HAP-1 (cell line): ENCODE data around the gene PSG1.
"Not testable (repeated sequence)": the region's sequence is repeated elsewhere in the genome, so short reads cannot be mapped to it uniquely, and the experiment has no call there.

ENCODE experiments used
- DNase-seq, 2 experiments: peaks; one replicate each; pipeline ENCODE4 v3.0.0-alpha.2; 2016 to 2020; ENCODE audit warnings: low spot score in 2 of 2
- H3K27me3 ChIP-seq: fragments of 250-450 bp; sonication (Bioruptor Pico); 2 replicates; pipeline ENCODE4 v1.5.1; 2020; ENCODE audit warnings: low read depth, mild to moderate bottlenecking, moderate library complexity
- H3K36me3 ChIP-seq: fragments of 250-450 bp; sonication (Bioruptor Pico); replicated peaks from 2 replicates; pipeline ENCODE4 v1.5.1; 2020; ENCODE audit warnings: mild to moderate bottlenecking
- H3K4me1 ChIP-seq: fragments of 250-450 bp; sonication (Bioruptor Pico); 2 replicates; pipeline ENCODE4 v1.5.1; 2020; ENCODE audit warnings: mild to moderate bottlenecking
- H3K4me3 ChIP-seq: fragments of 250-450 bp; sonication (Bioruptor Pico); 2 replicates; pipeline ENCODE4 v1.5.1; 2020; ENCODE audit warnings: mild to moderate bottlenecking, moderate library complexity
- H3K9me3 ChIP-seq: fragments of 250-450 bp; sonication (Bioruptor Pico); 2 replicates; pipeline ENCODE4 v1.5.1; 2020; ENCODE audit warnings: mild to moderate bottlenecking, moderate library complexity
- in situ Hi-C: fragments of 300-500 bp; cut with MboI; formaldehyde crosslinking; loops from 3 replicates; pipeline ENCODE4 v1.14.3; 2020; ENCODE audit warnings: low sequenced_read_pairs, inconsistent platforms, mixed read lengths

Gene PSG1

GRCh38 chr19:42879613-42880012, at the start of gene PSG1:
Gene PSG1 (minus strand): TSS chr19:42879713. CDS start chr19:42879581, 132 bp downstream.
- Histone ChIP-seq H3K4me3 (no peak within 1 kb of the TSS), H3K36me3 (no peaks in the 10 kb centered on the region), H3K27me3 (no peaks in the 10 kb centered on the region), H3K9me3 (no peaks in the 10 kb centered on the region), H3K4me1 (no peaks in the 10 kb centered on the region)
- in situ Hi-C loops: no loop called here
- DNase-seq: no peak

GRCh38 chr19:42928896-42929295, 49.4 kb upstream of the PSG1 start:
- Histone ChIP-seq H3K4me1 (no peaks in the 10 kb centered on the region), H3K36me3 (no peaks in the 10 kb centered on the region), H3K4me3 (no peak overlapping the region), H3K9me3 (no peaks in the 10 kb centered on the region), H3K27me3 (no peaks in the 10 kb centered on the region)
- no peak for DNase-seq
- in situ Hi-C loops: no loop called here

DNA sequence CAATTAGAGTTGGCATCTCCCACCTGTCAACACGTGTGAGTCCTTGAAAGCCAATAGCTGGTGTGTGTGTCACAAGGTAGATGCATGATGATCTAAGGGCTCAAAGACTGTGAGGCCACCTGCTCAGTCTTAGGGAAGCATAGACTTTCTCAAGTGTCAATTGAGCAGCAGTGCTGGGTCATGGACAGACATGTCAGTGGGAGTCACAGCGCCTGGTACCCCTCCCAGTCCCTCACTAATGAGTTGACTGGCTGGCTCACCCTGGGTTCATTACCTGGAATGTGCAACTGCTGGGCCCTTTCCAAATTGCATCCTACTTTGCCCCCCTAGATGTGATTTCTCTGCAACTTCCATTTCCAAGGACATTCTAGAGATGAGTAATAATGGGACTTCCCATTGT, 47.3 kb upstream of the PSG1 start:
- in situ Hi-C loops: no loop called here
- H3K4me3 ChIP-seq: no peak overlapping the region
- H3K36me3 ChIP-seq: no peaks in the 10 kb centered on the region
- no peaks in the 10 kb centered on the region for H3K27me3 ChIP-seq
- no peaks in the 10 kb centered on the region for H3K4me1 ChIP-seq
- DNase-seq: no peak
- no peaks in the 10 kb centered on the region for H3K9me3 ChIP-seq

DNA sequence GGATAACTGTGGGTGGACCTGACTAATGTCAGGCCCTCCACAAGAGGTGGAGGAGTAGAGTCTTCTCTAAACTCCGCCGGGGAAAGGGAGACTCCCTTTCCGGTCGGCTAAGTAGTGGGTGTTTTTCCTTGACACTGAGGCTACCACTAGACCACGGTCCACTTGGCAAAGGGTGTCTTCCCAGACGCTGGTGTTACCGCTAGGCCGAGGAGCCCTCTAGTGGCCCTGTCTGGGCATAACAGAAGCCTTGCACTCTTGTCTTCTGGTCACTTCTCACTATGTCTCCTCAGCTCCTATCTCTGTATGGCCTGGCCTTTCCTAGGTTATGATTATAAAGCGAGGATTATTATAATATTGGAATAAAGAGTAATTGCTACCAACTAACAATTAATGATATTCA, 43.6 kb upstream of the PSG1 start:
- not testable (repeated sequence) for H3K36me3 ChIP-seq, H3K9me3 ChIP-seq
- DNase-seq: peak; percentile 35 to 75

DNA sequence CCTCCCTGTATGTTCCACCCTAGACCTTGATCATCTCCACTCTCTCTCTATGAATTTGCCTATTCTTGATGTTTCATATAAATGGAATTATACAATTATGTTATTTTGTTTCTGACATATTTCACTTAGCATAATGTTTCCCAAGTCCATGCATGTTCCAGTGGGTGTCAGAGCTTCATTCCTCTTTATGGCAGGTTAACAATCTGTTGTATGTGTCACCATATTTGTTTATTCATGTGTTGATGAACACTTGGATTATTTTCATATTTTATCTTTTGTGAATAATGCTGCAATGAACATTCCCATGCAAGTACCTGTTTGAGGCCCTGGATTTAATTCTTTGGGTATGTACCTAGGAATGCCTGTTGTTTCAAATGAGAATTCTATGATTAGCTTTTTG, 41.5 kb upstream of the PSG1 start:
- DNase-seq, in situ Hi-C loops, H3K9me3 ChIP-seq, H3K4me3 ChIP-seq, H3K27me3 ChIP-seq, H3K36me3 ChIP-seq, H3K4me1 ChIP-seq: not testable (repeated sequence)

More for the DNA sequence above, 43.6 kb upstream of the PSG1 start:
- H3K4me1 ChIP-seq, in situ Hi-C loops, H3K4me3 ChIP-seq, H3K27me3 ChIP-seq: not testable (repeated sequence)

DNA sequence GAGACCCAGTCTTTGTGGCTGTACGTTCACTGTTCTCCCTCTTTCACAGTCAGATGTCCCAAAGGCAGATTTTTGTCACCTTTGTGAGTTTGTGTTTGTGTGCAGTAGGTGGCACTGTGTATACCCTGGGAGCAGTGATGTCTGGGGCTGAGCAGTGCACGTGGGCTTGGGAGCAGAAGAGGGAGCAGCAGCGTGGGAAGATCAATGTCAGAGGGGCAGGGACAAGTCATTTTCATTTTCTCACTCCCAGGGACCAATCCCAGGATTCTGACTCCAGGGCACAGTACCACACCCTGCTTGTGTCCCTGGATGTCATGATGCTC, 40.2 kb upstream of the PSG1 start:
- no peak for DNase-seq
- Histone ChIP-seq H3K4me1 (no peaks in the 10 kb centered on the region), H3K27me3 (no peaks in the 10 kb centered on the region), H3K9me3 (no peaks in the 10 kb centered on the region), H3K4me3 (no peak overlapping the region), H3K36me3 (no peaks in the 10 kb centered on the region)
- in situ Hi-C loops: no loop called here

DNA sequence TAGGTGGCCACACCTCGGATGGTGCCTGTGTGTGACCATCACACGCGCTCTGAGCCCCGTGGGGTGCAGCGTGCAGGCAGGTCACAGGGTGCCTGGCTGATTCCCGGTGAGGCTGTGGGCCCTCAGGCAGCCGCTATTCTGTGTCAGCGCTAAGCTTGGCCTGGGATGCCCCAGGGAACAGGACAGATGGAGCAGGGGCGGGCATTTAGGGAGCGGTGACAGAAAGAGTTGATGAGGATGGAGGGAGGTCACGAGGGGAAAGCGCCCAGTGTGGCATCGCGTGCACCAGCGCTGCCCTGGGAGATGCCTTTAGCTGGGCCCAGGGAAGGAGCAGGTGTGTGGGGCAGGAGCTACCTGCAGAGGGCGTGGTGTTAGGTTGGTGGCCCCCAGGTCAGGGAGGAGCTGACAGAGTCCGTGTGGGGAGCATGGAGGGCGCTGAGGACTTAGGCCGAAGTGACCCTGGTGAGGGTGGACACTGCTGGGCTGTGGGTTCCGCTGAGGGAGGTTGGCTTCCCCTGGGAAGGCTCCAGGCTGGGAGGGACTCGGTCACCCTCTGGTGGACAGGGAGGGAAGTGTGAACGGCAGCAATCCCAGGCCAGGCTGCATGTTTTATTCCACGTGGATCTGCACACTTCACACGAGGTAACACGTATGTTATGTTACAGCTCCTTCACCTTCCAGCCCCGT, 39.7 kb upstream of the PSG1 start:
- H3K9me3 ChIP-seq, H3K27me3 ChIP-seq, H3K4me1 ChIP-seq, H3K36me3 ChIP-seq, in situ Hi-C loops, H3K4me3 ChIP-seq: not testable (repeated sequence)
- peak in 1 of 2 experiments; percentile 51 for DNase-seq

- H3K4me3 ChIP-seq, H3K36me3 ChIP-seq, H3K4me1 ChIP-seq, H3K9me3 ChIP-seq, H3K27me3 ChIP-seq, DNase-seq, in situ Hi-C loops: not testable (repeated sequence)
These were observed 39.0 kb upstream of the PSG1 start for GRCh38 chr19:42918377-42919069.

GRCh38 chr19:42917634-42918033, 38.1 kb upstream of the PSG1 start, which contains the start of gene PSG6:
Gene PSG6 (minus strand): TSS chr19:42917894. CDS start chr19:42917792, 102 bp downstream.
- H3K4me1 ChIP-seq, H3K9me3 ChIP-seq, H3K27me3 ChIP-seq, H3K36me3 ChIP-seq, in situ Hi-C loops, H3K4me3 ChIP-seq, DNase-seq: not testable (repeated sequence)

DNA sequence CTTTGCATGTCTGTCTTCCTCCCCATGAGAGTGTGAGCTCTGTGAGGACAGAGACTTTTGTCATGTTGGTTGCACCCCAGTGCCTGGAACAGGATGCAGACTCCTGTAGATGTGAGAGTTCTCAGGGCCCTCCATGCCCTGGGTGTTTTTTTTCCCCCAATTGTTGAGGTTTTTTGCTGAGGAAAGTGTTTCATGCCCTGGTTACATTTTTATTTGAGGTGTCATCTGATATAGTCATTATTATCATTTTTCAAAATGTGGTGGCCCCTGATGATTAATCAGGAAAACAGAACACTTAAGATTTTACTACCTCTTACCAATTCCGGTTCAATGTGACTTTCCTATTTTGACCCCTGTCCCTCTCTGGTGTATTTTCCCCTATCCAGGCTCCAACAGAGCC, 37.4 kb upstream of the PSG1 start:
- DNase-seq, H3K9me3 ChIP-seq, H3K4me1 ChIP-seq, H3K4me3 ChIP-seq, H3K36me3 ChIP-seq, H3K27me3 ChIP-seq, in situ Hi-C loops: not testable (repeated sequence)

- in situ Hi-C loops, H3K27me3 ChIP-seq, DNase-seq, H3K9me3 ChIP-seq, H3K4me3 ChIP-seq, H3K36me3 ChIP-seq, H3K4me1 ChIP-seq: not testable (repeated sequence)
These were observed 34.0 kb upstream of the PSG1 start for GRCh38 chr19:42913516-42913915.

DNA sequence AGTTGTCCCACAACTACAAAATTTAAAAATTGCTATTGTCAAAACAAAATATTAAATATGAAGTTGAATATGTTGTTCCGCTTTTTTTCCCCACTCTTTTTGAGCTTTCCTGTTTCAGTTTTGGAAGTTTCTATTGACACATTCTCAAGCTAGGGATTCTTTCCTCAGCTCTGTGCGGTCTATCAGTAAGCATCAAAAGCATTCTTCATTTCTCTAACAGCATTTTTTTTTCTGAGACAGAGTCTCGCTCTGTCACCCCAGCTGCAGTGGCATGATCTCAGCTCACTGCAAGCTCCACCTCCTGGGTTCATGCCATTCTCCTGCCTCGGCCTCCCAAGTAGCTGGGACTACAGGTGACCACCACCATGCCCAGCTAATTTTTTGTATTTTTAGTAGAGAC, 33.4 kb upstream of the PSG1 start:
- H3K36me3 ChIP-seq, in situ Hi-C loops, H3K27me3 ChIP-seq: not testable (repeated sequence)

GRCh38 chr19:42911731-42912130, 32.2 kb upstream of the PSG1 start:
- H3K4me3 ChIP-seq, H3K4me1 ChIP-seq, H3K9me3 ChIP-seq, in situ Hi-C loops, H3K36me3 ChIP-seq, DNase-seq, H3K27me3 ChIP-seq: not testable (repeated sequence)

More for the DNA sequence above, 33.4 kb upstream of the PSG1 start:
- H3K4me1 ChIP-seq, H3K4me3 ChIP-seq, DNase-seq, H3K9me3 ChIP-seq: not testable (repeated sequence)

GRCh38 chr19:42906162-42906561, 26.6 kb upstream of the PSG1 start:
- H3K4me3 ChIP-seq, H3K27me3 ChIP-seq, H3K36me3 ChIP-seq, in situ Hi-C loops, H3K4me1 ChIP-seq, DNase-seq, H3K9me3 ChIP-seq: not testable (repeated sequence)

- H3K9me3 ChIP-seq, H3K4me3 ChIP-seq, in situ Hi-C loops, H3K27me3 ChIP-seq, H3K36me3 ChIP-seq, H3K4me1 ChIP-seq: not testable (repeated sequence)
- peak; percentile 36 to 38 for DNase-seq
These were observed 21.0 kb upstream of the PSG1 start for GRCh38 chr19:42900561-42900960.
